Neural crest cell (in vitro differentiated cells): ENCODE results near the gene SNX25. TPM values are rescaled to one million over a fixed set of nuclear protein-coding genes. Genes with fewer than 3 reads are reported as not detected.

ENCODE experiments used
- DNase-seq: peaks from one replicate; pipeline ENCODE4 v3.0.0; 2021; ENCODE audit warnings: low read depth, mixed read lengths, low spot score
- H3K27ac Mint-ChIP-seq: one replicate; pipeline ENCODE4 v1.8.0; 2021; ENCODE audit warnings: mild to moderate bottlenecking, mixed read lengths; ENCODE audit not compliant: unreplicated experiment
- H3K27me3 Mint-ChIP-seq: 2 replicates; pipeline ENCODE4 v1.8.0; 2021; ENCODE audit warnings: low read depth, mild to moderate bottlenecking, mixed read lengths
- H3K36me3 Mint-ChIP-seq: 2 replicates; pipeline ENCODE4 v1.8.0; 2021; ENCODE audit warnings: low read depth, mild to moderate bottlenecking, mixed read lengths
- H3K4me1 Mint-ChIP-seq: 2 replicates; pipeline ENCODE4 v1.8.0; 2021; ENCODE audit warnings: mixed read lengths
- H3K4me3 Mint-ChIP-seq: one replicate; pipeline ENCODE4 v1.8.0; 2021; ENCODE audit warnings: mild to moderate bottlenecking, mixed read lengths
- H3K9me3 Mint-ChIP-seq: 2 replicates; pipeline ENCODE4 v1.8.0; 2021; ENCODE audit warnings: mixed read lengths
- CTCF ChIP-seq: fragments of 200-600 bp; sonication (generic); conservative IDR thresholded peaks from 2 replicates; pipeline ENCODE4 v1.5.0; 2021; ENCODE audit warnings: antibody characterized with exemption, mild to moderate bottlenecking
- total RNA-seq: library from RNA; stranded (reverse); gene quantifications from 2 replicates; pipeline ENCODE4 v1.2.1, GENCODE V29; 2021

SNX25 gene
- total RNA-seq, 1 donor from 2014 or later = 9.7 TPM

GRCh38 chr4:185282968-185283367, 73.6 kb downstream of the SNX25 start:
- TF ChIP-seq CTCF = no peak
- no peak for DNase-seq
- no peak overlapping the region for H3K4me3 Mint-ChIP-seq

GRCh38 chr4:185283723-185284122, 74.3 kb downstream of the SNX25 start:
- no peak overlapping the region for H3K4me3 Mint-ChIP-seq
- H3K9me3 Mint-ChIP-seq = no peaks in the 10 kb centered on the region
- no peak for TF ChIP-seq CTCF
- DNase-seq = no peak
- no peaks in the 10 kb centered on the region for H3K36me3 Mint-ChIP-seq
- H3K27me3 Mint-ChIP-seq = no peaks in the 10 kb centered on the region
- peaks cover 6% of the 10 kb centered on the region for H3K4me1 Mint-ChIP-seq
- H3K27ac Mint-ChIP-seq = no peak overlapping the region

More at GRCh38 chr4:185282968-185283367, 73.6 kb downstream of the SNX25 start:
- H3K27me3 Mint-ChIP-seq = no peaks in the 10 kb centered on the region
- H3K4me1 Mint-ChIP-seq = peaks cover 6% of the 10 kb centered on the region
- H3K27ac Mint-ChIP-seq = no peak overlapping the region
- H3K36me3 Mint-ChIP-seq = no peaks in the 10 kb centered on the region
- H3K9me3 Mint-ChIP-seq = no peaks in the 10 kb centered on the region

GRCh38 chr4:185285632-185286393, 76.4 kb downstream of the SNX25 start:
- DNase-seq = no peak
- peaks cover 11% of the 10 kb centered on the region for H3K4me1 Mint-ChIP-seq
- no peaks in the 10 kb centered on the region for H3K27me3 Mint-ChIP-seq
- no peaks in the 10 kb centered on the region for H3K9me3 Mint-ChIP-seq
- H3K36me3 Mint-ChIP-seq = no peaks in the 10 kb centered on the region
- H3K27ac Mint-ChIP-seq = no peak overlapping the region
- H3K4me3 Mint-ChIP-seq = no peak overlapping the region
- no peak for TF ChIP-seq CTCF

- H3K36me3 Mint-ChIP-seq = no peaks in the 10 kb centered on the region
- H3K9me3 Mint-ChIP-seq = no peaks in the 10 kb centered on the region
- peaks cover 14% of the 10 kb centered on the region for H3K4me1 Mint-ChIP-seq
- H3K27me3 Mint-ChIP-seq = no peaks in the 10 kb centered on the region
- H3K4me3 Mint-ChIP-seq = no peak overlapping the region
- no peak for DNase-seq
- TF ChIP-seq CTCF = no peak
- no peak overlapping the region for H3K27ac Mint-ChIP-seq
Observed at GRCh38 chr4:185286571-185286970, 77.2 kb downstream of the SNX25 start.

GRCh38 chr4:185287031-185287430, 77.6 kb downstream of the SNX25 start:
- Mint-ChIP-seq H3K27me3 (no peaks in the 10 kb centered on the region), H3K36me3 (peaks cover under 1% of the 10 kb centered on the region), H3K4me3 (no peak overlapping the region), H3K4me1 (peaks cover 14% of the 10 kb centered on the region), H3K27ac (no peak overlapping the region), H3K9me3 (no peaks in the 10 kb centered on the region)
- DNase-seq = no peak
- no peak for TF ChIP-seq CTCF
